GM21423 (cell line): ENCODE measurements around the gene SNX17.
"Not testable (repeated sequence)": the region's sequence is repeated elsewhere in the genome, so short reads cannot be mapped to it uniquely, and the experiment has no call there.

ENCODE experiments used
- ATAC-seq: cut with Tn5 transposase; IDR thresholded peaks from one replicate; pipeline ENCODE4 v1.9.1; 2021; ENCODE audit warnings: mild to moderate bottlenecking, moderate library complexity; ENCODE audit not compliant: unreplicated experiment

The SNX17 gene

DNA sequence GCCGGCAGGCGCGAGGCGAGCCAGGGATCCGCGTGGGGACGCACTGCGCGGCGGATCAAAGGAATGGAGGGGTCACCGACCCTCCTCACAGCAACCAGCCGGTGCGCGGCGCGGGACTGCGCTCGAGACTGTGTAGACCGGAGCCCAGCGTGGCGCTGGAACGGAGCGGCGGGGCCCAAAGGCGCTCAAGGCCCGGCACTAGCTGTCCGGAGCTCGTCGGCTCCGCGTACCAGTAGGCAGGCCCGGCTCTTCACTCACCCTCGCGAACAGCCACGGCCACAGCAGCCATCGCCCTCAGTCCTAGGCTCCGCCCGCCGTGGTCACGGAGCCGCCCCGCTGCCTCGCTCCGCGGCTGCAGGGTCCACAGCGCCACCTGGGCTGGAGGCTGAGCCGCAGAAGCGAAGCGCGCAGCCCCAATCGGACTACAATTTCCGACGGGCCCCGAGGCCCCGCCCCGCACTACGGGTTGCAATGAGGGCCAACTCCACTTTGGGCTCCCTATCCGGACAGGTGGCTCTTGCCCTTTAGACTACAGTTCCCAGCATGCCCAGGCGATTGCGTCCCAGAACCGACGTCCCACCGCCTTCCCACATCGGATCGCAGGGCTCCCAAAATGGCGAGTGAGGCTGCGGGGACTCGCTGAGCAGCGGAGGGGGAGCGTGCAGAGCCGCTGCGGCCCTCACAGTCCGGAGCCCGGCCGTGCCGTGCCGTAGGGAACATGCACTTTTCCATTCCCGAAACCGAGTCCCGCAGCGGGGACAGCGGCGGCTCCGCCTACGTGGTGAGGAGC, at the start of gene SNX17, which contains the start of gene EIF2B4:
TSS of gene SNX17 (plus strand) at position 591 of the 790 bp plus-strand sequence. CDS start at position 719, 128 bp downstream.
TSS of gene EIF2B4 (minus strand) at position 313 of the 790 bp plus-strand sequence. CDS start at position 289, 24 bp downstream.
- ATAC-seq = peak; percentile 86

DNA sequence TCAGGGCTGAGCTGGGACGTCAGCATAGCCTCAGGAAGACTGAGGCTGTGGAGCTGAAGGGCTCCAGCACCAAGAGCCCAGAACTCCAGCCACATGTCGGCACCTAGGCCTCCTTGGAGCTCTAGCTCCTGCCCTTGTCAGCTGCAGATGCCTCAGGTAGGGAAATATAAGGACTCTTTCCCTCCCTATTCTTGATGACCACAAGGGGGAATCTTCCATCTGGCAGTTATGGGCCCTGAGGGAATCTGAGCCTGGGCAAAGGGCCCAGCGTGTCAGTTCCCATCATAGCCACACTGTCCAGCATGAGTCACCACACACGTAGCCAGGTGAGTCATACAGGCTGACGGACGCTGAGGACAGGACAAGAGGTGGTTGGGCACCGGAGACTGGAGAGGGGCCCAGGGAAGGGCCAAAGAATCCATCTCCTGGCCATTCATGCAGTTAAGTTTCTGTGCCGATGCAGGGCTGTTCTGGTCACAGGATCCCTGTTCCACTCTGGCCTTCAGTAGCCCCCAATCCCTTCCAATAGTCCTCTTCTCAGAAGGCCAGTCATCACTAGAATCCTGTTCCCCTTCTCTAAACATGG, 49.4 kb upstream of the SNX17 start:
- ATAC-seq = no peak

DNA sequence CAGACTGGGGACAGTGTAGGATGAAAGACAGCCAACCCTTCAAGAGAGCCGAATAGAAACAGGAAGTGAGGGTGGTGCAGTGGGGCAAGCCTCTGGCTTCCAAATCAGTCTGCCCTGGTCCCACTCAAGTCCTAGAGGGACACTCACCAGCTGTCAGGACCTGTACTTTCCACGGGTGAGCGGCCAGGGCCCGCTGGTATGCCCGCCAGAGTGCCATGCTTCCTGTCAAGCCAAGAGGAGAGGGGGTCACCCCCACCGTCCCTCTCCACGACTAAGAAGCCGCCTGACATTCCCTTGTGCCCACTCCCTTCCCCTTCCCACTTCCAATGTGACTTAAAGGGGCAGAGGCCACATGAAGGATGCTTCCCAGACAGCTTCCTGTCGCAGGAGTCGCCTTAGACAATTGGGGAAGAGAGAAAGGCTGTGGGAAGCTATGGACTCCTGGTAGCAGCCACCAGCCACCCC, 48.1 kb upstream of the SNX17 start:
- ATAC-seq = no peak

- peak; percentile 84 for ATAC-seq
Observed at GRCh38 chr2:27322766-27323595, 47.4 kb upstream of the SNX17 start, which contains the start of gene MPV17. MPV17 (minus strand) TSS chr2:27323097; CDS start chr2:27322517, 580 bp downstream.

- no peak for ATAC-seq
Observed at GRCh38 chr2:27323596-27324285, 46.7 kb upstream of the SNX17 start.

DNA sequence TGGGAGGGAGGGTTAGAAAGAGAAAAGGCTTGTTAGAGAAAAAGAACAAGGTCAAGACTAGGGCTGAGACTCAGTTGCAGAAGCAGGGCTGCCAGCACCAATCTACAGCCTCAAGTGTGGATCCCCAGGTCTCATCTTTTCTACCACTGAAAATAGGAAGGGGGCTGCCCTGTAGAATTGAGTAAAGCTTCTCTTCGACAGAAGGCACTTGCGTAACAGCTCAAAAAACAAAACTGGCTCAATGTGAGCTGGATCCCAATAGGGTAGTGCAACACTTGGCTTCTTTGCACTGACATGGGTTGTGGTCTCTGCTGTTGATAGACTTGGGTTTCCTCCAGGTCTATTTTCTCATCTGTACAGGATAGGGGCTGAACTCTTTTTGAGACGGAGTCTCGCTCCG, 45.7 kb upstream of the SNX17 start:
- ATAC-seq = no peak

DNA sequence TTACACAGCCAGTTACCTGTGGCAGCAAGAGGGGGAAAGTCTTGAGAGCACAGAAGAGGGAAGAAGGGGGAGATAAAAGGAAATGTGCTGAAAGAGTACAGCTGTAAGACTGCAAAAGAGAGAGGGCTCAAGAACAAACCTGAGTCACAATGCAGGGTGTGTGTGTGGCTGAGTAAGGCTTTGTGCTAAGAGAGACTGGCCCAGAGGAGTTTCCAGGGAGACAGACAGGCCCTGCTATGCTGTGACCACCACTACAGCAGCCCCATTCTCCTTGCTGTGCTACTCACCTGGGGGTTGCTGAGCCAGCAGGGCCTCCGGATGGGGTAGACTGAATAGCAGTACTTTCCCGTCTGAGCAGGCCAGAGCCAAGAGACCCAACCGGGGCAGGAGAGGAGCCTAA, 35.1 kb upstream of the SNX17 start:
- ATAC-seq = no peak

- ATAC-seq = no peak
Observed at GRCh38 chr2:27336173-27336572, 34.2 kb upstream of the SNX17 start.

DNA sequence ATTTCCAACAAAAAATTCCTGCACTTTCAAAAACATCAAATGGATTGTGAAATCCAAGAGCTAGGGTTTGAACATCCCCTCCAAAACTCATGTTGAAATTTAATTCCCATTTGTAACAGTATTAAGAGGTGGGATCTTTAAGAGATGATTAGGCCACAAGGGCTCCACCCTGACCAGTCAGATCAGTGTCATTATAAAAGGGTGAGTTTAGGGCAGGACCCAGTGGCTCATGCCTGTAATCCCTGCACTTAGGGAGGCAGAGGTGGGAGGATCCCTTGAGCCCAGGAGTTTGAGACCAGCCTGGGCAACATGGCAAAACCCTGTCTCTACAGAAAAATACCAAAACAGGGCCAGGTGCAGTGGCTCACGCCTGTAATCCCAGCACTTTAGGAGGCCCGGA, 22.8 kb upstream of the SNX17 start:
- no peak for ATAC-seq

DNA sequence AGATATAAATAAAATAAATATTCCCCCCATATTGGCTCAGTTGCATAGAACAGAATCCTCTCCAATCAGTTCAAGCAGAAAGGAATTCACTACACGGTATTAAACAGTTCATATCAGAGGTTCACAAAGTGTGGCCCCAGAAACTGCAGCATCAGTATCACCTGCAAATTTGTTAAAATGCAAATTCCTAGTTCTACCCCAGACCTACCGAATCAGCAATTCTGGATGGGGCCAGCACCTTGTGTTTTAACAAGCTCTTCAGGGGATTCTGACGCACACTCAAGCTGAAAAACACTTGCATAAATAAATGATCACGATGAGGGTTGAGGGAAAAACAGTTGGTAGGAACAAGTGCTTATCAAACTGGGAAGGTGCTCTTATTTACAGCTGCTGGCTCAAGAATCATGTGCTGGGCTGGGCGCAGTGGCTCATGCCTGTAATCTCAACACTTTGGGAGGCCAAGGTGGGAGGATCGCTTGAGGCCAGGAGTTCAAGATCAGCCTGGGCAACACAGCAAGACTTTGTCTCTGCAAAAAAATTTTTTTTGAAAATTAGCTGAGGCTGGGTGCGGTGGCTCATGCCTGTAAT, 20.2 kb upstream of the SNX17 start:
- no peak for ATAC-seq

DNA sequence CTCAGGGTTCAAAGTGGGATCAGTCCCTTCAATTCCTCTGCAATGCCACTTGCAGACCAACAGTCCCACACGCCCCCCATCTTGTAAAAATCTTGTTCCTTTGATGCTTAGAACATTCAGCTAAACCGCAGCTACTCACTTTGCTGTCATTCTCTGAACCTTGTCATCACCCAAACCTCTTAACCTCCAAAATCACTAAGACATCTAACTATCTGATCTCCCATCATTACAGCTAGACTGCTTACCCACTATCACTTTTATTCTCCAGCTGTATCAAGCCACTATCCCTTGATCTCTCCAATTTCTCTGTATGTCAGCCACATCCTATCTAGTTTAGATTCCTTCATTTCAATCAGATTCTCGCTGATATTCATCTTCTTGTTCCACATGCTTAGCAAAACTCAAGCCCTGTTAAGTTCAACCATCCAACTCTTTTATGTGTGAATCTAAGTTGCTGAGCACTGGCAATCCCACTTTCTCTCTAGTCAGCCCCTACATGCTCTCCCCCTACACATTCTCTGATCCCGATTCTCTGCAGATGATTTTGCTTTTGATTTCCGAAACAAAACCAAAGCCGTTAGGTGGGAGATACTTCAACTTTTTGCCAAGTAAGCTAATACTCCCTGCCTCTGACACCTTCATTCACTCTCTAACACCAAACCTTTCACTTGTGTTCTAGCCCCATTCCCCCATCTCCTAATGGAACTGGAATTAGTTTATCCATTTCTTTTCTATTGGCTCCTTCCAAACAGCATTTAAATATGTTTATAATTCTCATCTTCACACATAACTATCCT, 18.4 kb upstream of the SNX17 start:
- no peak for ATAC-seq

- ATAC-seq = not testable (repeated sequence)
Observed at GRCh38 chr2:27353386-27353761, 17.0 kb upstream of the SNX17 start.

DNA sequence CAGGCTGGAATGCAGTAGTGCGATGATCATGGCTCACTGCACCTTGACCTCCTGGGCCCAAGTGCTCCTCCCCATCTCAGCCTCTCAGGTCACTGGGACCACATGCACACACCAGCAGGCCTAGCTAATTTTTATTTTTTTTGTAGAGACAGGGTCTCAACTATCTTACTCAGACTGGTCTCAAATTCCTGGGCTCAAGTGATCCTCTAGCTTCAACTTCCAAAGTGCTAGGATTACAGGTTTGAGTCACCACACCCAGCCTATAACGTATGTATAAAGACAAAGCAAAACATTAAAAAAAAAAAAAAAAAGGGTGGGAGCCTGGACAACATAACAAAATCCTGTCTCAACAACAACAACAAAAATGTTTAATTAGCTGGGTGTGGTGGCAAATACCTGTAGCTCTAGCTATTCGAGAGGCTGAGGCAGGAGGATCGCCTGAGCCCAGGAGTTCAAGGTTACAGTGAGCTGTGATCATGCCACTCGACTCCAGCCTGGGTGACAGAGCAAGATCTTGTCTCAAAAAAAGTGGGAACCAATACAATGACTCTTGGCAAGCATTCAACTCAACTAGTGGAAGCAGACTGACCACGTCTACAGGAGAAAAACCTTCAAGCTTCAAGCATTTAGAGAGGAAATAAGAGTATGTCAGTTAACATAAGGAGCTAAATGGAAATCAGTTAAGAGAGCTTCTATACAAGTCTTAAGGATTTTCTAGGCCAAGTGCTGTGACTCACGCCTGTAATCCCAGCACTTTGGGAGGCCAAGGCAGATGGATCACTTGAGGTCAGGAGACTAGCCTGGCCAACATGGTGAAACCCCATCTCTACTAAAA, 16.4 kb upstream of the SNX17 start:
- no peak for ATAC-seq

DNA sequence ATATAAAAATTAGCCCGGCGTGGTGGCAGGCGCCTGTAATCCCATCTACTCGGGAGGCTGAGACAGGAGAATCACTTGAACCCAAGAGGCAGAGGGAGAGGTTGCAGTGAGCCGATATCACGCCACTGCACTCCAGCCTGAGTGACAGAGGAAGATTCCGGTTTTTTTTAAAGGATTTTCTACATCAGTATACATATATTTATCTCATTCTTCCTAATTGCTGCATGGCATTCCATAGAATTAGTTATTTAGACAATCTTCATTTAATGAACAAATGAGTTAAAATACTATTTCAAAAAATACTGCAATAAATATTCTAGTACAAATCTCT, 15.9 kb upstream of the SNX17 start:
- ATAC-seq = no peak

DNA sequence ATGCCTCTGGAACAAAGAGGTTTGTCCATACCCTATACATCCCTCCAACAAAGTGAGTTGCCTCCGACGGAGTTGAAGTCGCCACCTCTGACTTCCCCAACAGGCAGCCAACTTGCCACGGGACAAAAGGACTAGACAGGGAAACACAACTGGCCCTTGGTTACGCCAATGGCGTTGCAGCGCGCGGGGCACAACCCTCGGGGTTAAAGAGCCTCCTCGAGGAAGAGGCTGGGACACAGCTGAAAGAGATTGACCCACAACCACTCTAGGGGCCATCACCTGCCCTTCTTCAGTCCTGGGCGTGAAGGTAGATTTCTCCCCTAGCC, 14.4 kb upstream of the SNX17 start:
- ATAC-seq = peak; percentile 25

GRCh38 chr2:27356382-27357181, 13.8 kb upstream of the SNX17 start, which contains the start of gene GTF3C2:
GTF3C2 (minus strand) TSS chr2:27356764; CDS start chr2:27343554, 13,210 bp downstream.
- peak; percentile 83 for ATAC-seq

- no peak for ATAC-seq
Observed at GRCh38 chr2:27362678-27363420, 7.6 kb upstream of the SNX17 start.
